Measurements from ENCODE around the gene MACC1. TPM values are rescaled to one million over a fixed set of nuclear protein-coding genes. Genes with fewer than 3 reads are reported as not detected.

Gene MACC1
- total RNA-seq, 1 donor from 2014 or later, result 0.12 TPM

DNA sequence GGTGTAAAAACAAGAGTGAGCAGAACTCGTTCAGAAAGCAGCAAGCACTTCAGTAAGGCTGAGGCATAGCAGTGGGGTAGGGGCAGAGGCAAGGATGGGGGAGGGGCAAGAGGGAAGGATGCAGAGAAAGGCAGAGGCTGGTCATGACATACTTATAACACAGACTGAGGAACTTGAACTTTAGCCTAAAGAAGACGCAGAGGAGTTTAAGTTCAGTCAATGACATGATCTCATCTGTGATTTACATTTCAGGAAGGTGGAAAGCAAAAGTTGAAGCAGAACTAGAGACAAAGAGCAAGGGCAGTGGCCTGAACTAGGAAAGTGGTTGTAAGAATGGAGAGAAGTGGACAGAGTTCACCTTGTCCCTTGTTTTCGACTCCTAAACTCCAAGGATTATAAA is 15.8 kb downstream of the MACC1 start:
- TF ChIP-seq CTCF (conservative IDR thresholded peaks at IDR 0.05), result no peak
- Mint-ChIP-seq H3K4me1 (peaks cover 12% of the 10 kb centered on the region), H3K27ac (ENCODE audit: unreplicated experiment) (peak overlapping the region; percentile 70), H3K27me3 (ENCODE audit: low read depth) (no peaks in the 10 kb centered on the region), H3K4me3 (no peak overlapping the region), H3K9me3 (peaks cover 2% of the 10 kb centered on the region), H3K36me3 (ENCODE audit: low read depth) (peaks cover 2% of the 10 kb centered on the region)
- DNase-seq (ENCODE audit: low read depth, low spot score), result no peak

DNA sequence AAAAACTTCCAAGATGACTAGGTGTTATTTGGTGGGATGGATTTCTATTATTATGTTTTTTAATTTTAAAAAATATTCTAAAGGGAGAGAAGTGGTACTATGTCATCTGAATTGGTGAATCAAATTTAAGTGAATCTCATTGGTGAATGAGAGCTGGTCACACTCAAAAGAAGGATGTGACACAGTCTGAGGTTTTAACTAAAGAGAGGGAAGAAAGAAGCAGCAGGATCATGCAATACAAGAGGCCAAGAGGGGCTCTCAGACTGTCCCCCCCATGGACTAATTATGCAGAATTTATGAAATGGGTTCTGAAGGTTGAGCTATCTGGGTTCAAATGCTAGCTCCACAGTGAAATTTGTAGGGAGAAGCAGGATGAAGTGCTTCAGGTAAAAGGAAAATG is 16.2 kb downstream of the MACC1 start:
- H3K27ac Mint-ChIP-seq (ENCODE audit: unreplicated experiment), result peak overlapping the region; percentile 70
- peaks cover 2% of the 10 kb centered on the region for H3K9me3 Mint-ChIP-seq
- H3K36me3 Mint-ChIP-seq (ENCODE audit: low read depth), result peaks cover 2% of the 10 kb centered on the region
- no peak for DNase-seq (ENCODE audit: low read depth, low spot score)
- peaks cover 12% of the 10 kb centered on the region for H3K4me1 Mint-ChIP-seq
- no peak for TF ChIP-seq CTCF (conservative IDR thresholded peaks at IDR 0.05)
- H3K4me3 Mint-ChIP-seq, result no peak overlapping the region
- H3K27me3 Mint-ChIP-seq (ENCODE audit: low read depth), result no peaks in the 10 kb centered on the region

- Mint-ChIP-seq H3K4me1 (peaks cover 17% of the 10 kb centered on the region), H3K27ac (ENCODE audit: unreplicated experiment) (no peak overlapping the region), H3K27me3 (ENCODE audit: low read depth) (no peaks in the 10 kb centered on the region), H3K36me3 (ENCODE audit: low read depth) (peaks cover 2% of the 10 kb centered on the region), H3K4me3 (no peak overlapping the region), H3K9me3 (peaks cover 2% of the 10 kb centered on the region)
- DNase-seq (ENCODE audit: low read depth, low spot score), result no peak
- no peak for TF ChIP-seq CTCF (conservative IDR thresholded peaks at IDR 0.05)
These were observed 16.8 kb downstream of the MACC1 start for GRCh38 chr7:20200361-20200760.

- no peak for DNase-seq (ENCODE audit: low read depth, low spot score)
- no peak overlapping the region for H3K27ac Mint-ChIP-seq (ENCODE audit: unreplicated experiment)
- H3K27me3 Mint-ChIP-seq (ENCODE audit: low read depth), result no peaks in the 10 kb centered on the region
- H3K4me3 Mint-ChIP-seq, result no peak overlapping the region
- peaks cover 25% of the 10 kb centered on the region for H3K4me1 Mint-ChIP-seq
- peaks cover 2% of the 10 kb centered on the region for H3K9me3 Mint-ChIP-seq
- no peak for TF ChIP-seq CTCF (conservative IDR thresholded peaks at IDR 0.05)
- no peaks in the 10 kb centered on the region for H3K36me3 Mint-ChIP-seq (ENCODE audit: low read depth)
These were observed 18.0 kb downstream of the MACC1 start for GRCh38 chr7:20199015-20199737.

GRCh38 chr7:20198260-20198659 is 18.9 kb downstream of the MACC1 start:
- Mint-ChIP-seq H3K4me3 (no peak overlapping the region), H3K27me3 (ENCODE audit: low read depth) (no peaks in the 10 kb centered on the region), H3K27ac (ENCODE audit: unreplicated experiment) (no peak overlapping the region), H3K9me3 (peaks cover 2% of the 10 kb centered on the region), H3K4me1 (peaks cover 25% of the 10 kb centered on the region), H3K36me3 (ENCODE audit: low read depth) (no peaks in the 10 kb centered on the region)
- TF ChIP-seq CTCF (conservative IDR thresholded peaks at IDR 0.05), result no peak
- no peak for DNase-seq (ENCODE audit: low read depth, low spot score)

Data from neural crest cell (in vitro differentiated cells).